Measurements from ENCODE around the gene PGK1.

The PGK1 gene

DNA sequence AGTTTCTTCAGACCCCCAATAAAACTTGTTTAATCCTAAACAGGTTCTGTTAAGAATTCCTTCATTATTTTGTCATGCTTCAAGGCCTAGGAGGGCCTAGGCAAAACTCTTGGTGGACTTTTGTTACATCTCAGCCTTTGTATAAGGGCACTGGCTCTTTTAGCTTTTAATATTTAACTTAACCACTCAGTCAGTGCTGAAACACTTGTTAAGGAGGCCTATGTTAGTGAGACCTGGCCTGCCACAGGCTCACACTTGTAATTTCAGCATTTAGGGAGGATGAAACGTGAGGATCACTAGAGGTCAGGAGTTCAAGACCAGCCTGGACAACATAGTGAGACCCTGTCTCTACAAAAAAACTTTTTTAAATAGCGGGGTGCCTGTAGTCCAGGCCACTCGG is 32.7 kb upstream of the PGK1 start:
- TF ChIP-seq FOXM1 (IDR thresholded peaks at IDR 0.05; ENCODE audit: borderline replicate concordance, low read depth) (no peak), YY1 (IDR thresholded peaks at IDR 0.05; ENCODE audit: low read depth) (no peak), RAD21 (IDR thresholded peaks at IDR 0.05; ENCODE audit: low read depth) (no peak), NFIC (IDR thresholded peaks at IDR 0.05) (no peak), EP300 (IDR thresholded peaks at IDR 0.05; ENCODE audit: borderline replicate concordance) (no peak), ZBTB7A (IDR thresholded peaks at IDR 0.05; ENCODE audit: low read depth) (no peak), CEBPB (IDR thresholded peaks at IDR 0.05) (no peak), CREB1 (IDR thresholded peaks at IDR 0.05; ENCODE audit: low read depth) (no peak), EGR1 (IDR thresholded peaks at IDR 0.05) (no peak), TAF1 (IDR thresholded peaks at IDR 0.05; ENCODE audit: low read depth) (no peak), TCF12 (IDR thresholded peaks at IDR 0.05; ENCODE audit: low read depth) (no peak), TEAD4 (IDR thresholded peaks at IDR 0.05) (no peak)
- TF ChIP-seq, protein P1, sequence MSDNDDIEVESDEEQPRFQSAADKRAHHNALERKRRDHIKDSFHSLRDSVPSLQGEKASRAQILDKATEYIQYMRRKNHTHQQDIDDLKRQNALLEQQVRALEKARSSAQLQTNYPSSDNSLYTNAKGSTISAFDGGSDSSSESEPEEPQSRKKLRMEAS (IDR thresholded peaks at IDR 0.05) = no peak
- TF ChIP-seq, protein P2, sequence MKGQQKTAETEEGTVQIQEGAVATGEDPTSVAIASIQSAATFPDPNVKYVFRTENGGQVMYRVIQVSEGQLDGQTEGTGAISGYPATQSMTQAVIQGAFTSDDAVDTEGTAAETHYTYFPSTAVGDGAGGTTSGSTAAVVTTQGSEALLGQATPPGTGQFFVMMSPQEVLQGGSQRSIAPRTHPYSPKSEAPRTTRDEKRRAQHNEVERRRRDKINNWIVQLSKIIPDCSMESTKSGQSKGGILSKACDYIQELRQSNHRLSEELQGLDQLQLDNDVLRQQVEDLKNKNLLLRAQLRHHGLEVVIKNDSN (IDR thresholded peaks at IDR 0.05) = no peak
- TF ChIP-seq, protein P3, sequence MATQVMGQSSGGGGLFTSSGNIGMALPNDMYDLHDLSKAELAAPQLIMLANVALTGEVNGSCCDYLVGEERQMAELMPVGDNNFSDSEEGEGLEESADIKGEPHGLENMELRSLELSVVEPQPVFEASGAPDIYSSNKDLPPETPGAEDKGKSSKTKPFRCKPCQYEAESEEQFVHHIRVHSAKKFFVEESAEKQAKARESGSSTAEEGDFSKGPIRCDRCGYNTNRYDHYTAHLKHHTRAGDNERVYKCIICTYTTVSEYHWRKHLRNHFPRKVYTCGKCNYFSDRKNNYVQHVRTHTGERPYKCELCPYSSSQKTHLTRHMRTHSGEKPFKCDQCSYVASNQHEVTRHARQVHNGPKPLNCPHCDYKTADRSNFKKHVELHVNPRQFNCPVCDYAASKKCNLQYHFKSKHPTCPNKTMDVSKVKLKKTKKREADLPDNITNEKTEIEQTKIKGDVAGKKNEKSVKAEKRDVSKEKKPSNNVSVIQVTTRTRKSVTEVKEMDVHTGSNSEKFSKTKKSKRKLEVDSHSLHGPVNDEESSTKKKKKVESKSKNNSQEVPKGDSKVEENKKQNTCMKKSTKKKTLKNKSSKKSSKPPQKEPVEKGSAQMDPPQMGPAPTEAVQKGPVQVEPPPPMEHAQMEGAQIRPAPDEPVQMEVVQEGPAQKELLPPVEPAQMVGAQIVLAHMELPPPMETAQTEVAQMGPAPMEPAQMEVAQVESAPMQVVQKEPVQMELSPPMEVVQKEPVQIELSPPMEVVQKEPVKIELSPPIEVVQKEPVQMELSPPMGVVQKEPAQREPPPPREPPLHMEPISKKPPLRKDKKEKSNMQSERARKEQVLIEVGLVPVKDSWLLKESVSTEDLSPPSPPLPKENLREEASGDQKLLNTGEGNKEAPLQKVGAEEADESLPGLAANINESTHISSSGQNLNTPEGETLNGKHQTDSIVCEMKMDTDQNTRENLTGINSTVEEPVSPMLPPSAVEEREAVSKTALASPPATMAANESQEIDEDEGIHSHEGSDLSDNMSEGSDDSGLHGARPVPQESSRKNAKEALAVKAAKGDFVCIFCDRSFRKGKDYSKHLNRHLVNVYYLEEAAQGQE (IDR thresholded peaks at IDR 0.05; ENCODE audit: low read depth) = no peak

DNA sequence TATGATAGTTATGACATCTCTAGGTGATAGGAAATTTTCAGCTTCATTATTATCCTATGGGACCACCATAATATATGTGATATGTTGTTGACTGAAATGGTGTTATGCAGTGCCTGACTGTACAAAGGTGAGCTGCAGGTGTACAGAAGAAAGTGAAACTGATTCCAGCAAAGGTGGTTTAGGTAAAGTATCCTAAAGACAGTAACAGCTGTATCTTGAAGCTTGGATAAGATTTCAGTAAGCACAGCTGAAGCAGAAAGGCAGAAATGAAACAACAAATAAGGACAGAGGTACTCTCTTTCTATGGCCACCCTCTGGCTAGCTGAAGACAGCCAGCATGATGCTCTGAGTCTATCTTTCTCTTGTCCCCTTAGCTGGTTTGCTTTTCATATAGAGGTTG is 30.0 kb upstream of the PGK1 start:
- no peak for TF ChIP-seq ZBTB7A (IDR thresholded peaks at IDR 0.05; ENCODE audit: low read depth)
- TF ChIP-seq TCF12 (IDR thresholded peaks at IDR 0.05; ENCODE audit: low read depth) = no peak
- TF ChIP-seq, protein P2 (IDR thresholded peaks at IDR 0.05) = no peak
- TF ChIP-seq, protein P3 (IDR thresholded peaks at IDR 0.05; ENCODE audit: low read depth) = no peak
- TF ChIP-seq EP300 (IDR thresholded peaks at IDR 0.05; ENCODE audit: borderline replicate concordance) = no peak
- no peak for TF ChIP-seq EGR1 (IDR thresholded peaks at IDR 0.05)
- no peak for TF ChIP-seq FOXM1 (IDR thresholded peaks at IDR 0.05; ENCODE audit: borderline replicate concordance, low read depth)
- TF ChIP-seq NFIC (IDR thresholded peaks at IDR 0.05) = no peak
- TF ChIP-seq, protein P1 (IDR thresholded peaks at IDR 0.05) = no peak
- TF ChIP-seq CEBPB (IDR thresholded peaks at IDR 0.05) = no peak
- no peak for TF ChIP-seq TAF1 (IDR thresholded peaks at IDR 0.05; ENCODE audit: low read depth)
- TF ChIP-seq CREB1 (IDR thresholded peaks at IDR 0.05; ENCODE audit: low read depth) = no peak
- TF ChIP-seq TEAD4 (IDR thresholded peaks at IDR 0.05) = no peak
- TF ChIP-seq YY1 (IDR thresholded peaks at IDR 0.05; ENCODE audit: low read depth) = no peak
- TF ChIP-seq RAD21 (IDR thresholded peaks at IDR 0.05; ENCODE audit: low read depth) = no peak

DNA sequence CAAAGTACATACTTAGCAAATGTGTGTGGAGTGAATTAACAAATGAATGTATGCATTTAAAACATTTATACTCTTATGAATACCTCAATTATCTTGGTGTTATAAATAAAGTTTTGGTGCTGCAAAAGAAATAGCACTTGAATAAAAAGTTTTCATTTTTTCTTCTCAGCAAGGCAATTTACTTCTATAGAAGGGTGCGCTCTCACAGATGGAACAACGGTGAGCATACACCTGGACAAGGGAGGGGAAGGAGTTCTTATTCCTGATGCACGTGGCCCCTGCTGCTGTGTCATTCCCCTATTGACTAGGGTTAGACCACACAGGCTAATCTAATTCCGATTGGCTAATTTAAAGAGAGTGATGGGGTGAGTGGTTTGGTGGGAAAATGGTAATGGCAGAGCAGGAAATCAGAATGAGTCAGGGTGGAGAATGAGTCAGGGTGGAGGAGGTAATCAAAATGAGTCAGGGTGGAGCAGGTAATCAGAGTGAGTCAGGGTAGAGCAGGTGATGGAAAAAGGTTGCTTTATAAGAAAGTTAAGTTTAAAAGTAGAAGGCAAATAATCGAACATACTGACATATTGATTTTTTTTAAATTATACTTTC is 28.2 kb upstream of the PGK1 start:
- no peak for TF ChIP-seq NFIC (IDR thresholded peaks at IDR 0.05)
- no peak for TF ChIP-seq CEBPB (IDR thresholded peaks at IDR 0.05)
- no peak for TF ChIP-seq YY1 (IDR thresholded peaks at IDR 0.05; ENCODE audit: low read depth)
- TF ChIP-seq EP300 (IDR thresholded peaks at IDR 0.05; ENCODE audit: borderline replicate concordance) = no peak
- TF ChIP-seq, protein P3 (IDR thresholded peaks at IDR 0.05; ENCODE audit: low read depth) = no peak
- TF ChIP-seq EGR1 (IDR thresholded peaks at IDR 0.05) = no peak
- no peak for TF ChIP-seq CREB1 (IDR thresholded peaks at IDR 0.05; ENCODE audit: low read depth)
- TF ChIP-seq TCF12 (IDR thresholded peaks at IDR 0.05; ENCODE audit: low read depth) = no peak
- TF ChIP-seq ZBTB7A (IDR thresholded peaks at IDR 0.05; ENCODE audit: low read depth) = no peak
- TF ChIP-seq TEAD4 (IDR thresholded peaks at IDR 0.05) = no peak
- TF ChIP-seq TAF1 (IDR thresholded peaks at IDR 0.05; ENCODE audit: low read depth) = no peak
- TF ChIP-seq, protein P2 (IDR thresholded peaks at IDR 0.05) = no peak
- TF ChIP-seq FOXM1 (IDR thresholded peaks at IDR 0.05; ENCODE audit: borderline replicate concordance, low read depth) = no peak
- TF ChIP-seq RAD21 (IDR thresholded peaks at IDR 0.05; ENCODE audit: low read depth) = no peak
- TF ChIP-seq, protein P1 (IDR thresholded peaks at IDR 0.05) = no peak

Measured in Ishikawa (cell line).